GM21381 (cell line): ENCODE results near the gene TNF.

Experiments
- ATAC-seq: cut with Tn5 transposase; IDR thresholded peaks from one replicate; pipeline ENCODE4 v1.9.1; 2021; ENCODE audit warnings: mild to moderate bottlenecking, moderate library complexity; ENCODE audit not compliant: unreplicated experiment

The TNF gene

GRCh38 chr6:31622684-31623091 is 47.3 kb downstream of the TNF start:
- no peak for ATAC-seq

GRCh38 chr6:31624070-31624469 is 48.7 kb downstream of the TNF start:
- ATAC-seq: no peak

GRCh38 chr6:31626952-31627351 is 51.6 kb downstream of the TNF start:
- ATAC-seq: no peak

GRCh38 chr6:31627690-31628287 is 52.4 kb downstream of the TNF start:
- no peak for ATAC-seq
